HT-29 (cell line): ENCODE measurements around the gene IPO4. TPM values are rescaled to one million over a fixed set of nuclear protein-coding genes. Genes with fewer than 3 reads are reported as not detected.

Experiments
- DNase-seq: peaks from one replicate; pipeline ENCODE4 v3.0.0-alpha.2; 2015; ENCODE audit warnings: low spot score
- small RNA-seq: library from RNA; depleted of rRNA; stranded (forward); fragments of <200 nt; gene quantifications from one replicate; pipeline ENCODE3, GENCODE V24; 2014
- total RNA-seq: library from RNA; depleted of rRNA; stranded (reverse); fragments of >200 nt; shearing (Covaris generic); gene quantifications from 2 replicates; pipeline ENCODE4 v1.2.3, GENCODE V29; 2014; rRNA removed

IPO4 gene
- total RNA-seq, 1 experiment from 2014 or later = 110 TPM

DNA sequence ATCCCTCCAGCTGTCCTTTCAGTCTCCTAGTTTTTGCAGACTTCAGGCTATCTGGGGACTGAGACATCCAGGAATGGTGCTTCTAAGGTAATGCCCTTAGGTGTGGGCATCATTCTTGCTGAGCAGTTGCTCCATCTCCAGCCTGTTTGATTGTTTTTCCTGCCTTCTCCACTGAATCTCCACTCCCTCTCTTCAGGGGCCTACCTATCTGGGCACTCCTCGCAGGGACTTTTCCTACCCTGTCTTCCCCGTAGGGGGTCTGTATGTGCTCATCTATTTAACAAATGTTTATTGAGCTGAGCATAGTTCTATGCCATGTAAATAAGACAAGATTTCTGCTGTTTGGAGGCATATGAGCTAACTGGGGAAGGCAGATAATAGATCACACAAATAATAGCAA is 55.6 kb downstream of the IPO4 start:
- no peak for DNase-seq

DNA sequence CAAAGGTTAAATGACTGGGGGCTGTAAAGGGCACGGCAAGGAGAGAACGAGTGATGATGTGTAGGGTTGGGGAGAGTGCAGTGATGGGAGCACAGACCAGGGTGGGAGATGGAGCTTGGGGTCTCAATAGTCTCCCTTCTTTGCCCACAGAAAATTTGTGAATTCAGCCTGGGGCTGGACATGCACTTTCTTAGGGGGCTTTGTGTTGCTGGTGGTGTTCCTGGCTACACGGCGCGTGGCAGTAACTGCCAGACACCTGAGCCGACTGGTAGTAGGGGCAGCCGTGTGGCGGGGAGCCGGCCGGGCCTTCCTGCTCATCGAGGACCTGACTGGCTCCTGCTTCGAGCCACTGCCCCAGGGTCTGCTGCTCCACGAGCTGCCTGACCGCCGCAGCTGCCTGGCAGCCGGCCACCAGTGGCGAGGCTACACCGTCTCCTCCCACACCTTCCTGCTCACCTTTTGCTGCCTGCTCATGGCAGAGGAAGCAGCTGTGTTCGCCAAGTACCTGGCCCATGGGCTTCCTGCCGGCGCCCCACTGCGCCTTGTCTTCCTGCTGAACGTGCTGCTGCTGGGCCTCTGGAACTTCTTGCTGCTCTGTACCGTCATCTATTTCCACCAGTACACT is 56.4 kb downstream of the IPO4 start:
- DNase-seq = no peak

DNA sequence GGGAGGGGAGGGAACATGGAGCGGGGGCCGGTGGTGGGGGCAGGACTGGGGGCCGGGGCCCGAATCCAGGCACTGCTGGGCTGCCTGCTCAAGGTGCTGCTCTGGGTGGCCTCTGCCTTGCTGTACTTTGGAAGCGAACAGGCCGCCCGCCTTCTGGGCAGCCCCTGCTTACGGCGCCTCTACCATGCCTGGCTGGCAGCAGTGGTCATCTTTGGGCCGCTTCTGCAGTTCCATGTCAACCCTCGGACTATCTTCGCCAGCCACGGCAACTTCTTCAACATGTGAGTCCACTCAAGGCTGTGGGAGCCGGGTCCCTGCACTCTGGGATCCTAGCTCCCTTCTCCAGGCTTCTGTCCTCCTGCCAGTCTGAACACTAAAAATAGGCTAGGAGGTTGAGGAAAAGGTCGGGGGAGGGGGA is 57.1 kb downstream of the IPO4 start:
- DNase-seq = no peak

DNA sequence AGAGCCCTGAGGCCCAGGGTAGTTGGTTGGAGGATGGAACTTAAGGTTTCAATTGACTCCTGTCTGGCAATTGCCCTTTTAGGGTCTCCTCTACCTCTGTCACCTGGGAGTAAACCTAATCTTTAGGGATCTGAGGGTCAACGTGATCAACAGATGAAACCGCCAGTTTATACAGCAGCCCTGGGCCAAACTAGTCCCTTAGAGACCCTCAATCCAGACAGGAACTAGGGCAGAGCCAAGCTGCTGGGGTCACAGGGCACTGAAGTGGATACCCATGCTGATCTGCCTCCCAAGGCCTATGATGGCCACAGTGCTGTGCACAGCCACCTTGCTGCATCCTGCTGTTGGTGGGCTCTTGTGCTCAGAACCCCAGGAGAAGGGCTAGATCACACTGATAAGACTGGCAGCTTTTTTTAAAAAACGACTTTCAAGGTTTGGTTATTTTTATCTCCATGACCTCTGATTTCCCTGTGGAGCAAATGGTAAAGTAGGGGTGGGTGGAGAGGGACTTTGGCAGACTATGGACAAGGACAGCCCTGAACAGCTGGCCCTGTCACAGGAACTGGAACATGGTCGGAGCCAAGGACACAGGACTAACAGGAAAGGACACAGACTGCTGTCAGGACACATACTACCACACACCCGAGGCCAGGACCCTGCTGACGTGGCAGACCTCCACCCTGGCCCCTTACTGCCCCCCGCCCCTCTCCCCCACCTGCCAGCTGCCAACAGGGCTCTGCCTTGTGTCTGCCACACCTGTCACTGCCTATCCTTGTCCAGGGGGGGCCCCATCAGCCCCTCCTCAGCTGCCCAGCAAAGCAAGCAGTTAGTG is 57.7 kb downstream of the IPO4 start:
- DNase-seq = no peak

DNA sequence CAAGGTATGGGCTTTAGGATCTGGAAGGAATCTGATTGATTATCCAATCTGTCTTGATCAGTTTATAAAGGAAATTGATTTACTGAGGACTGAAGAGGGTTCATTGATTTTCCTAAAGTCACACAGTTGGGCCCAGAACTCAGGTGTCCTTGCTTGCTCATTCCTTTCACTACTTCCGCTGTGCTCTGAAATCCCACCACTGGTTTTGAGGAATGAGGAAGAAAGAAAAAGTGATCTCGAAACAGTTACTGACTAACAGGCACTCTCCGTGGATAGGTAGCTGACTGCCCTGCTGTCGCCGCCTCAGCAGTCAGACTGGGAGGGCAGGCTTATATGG is 58.3 kb downstream of the IPO4 start, which contains the start of gene FITM1:
Gene FITM1, plus strand, starts transcription at position 280 of the 337 bp plus-strand sequence. CDS start 905 bp downstream, outside the sequence.
- no peak for DNase-seq

Small RNAs within 50 kb of the gene (small RNA-seq; reads per million reads assigned to genes)
- gene AL136295.4 (not detected), gene CHMP4A (not detected), gene IPO4 (not detected), gene IRF9 (not detected), gene MDP1 (not detected), gene RNA5SP383 (26.2 reads per million, percentile 93 among the genes with 10 or more reads in this experiment)

Other genes starting within 250 kb of the IPO4 start
- gene DHRS4, start 235.0 kb downstream of the IPO4 start, total RNA-seq = 40.0 and 47.4 TPM in 2 replicates
- 29.2 and 35.7 TPM in 2 replicates for gene DHRS4L2, start 199.9 kb downstream of the IPO4 start, total RNA-seq
- gene CARMIL3, start 136.8 kb downstream of the IPO4 start, total RNA-seq = 1.1 TPM in 2 replicates
- not detected in 2 replicates for gene CPNE6, start 117.3 kb downstream of the IPO4 start, total RNA-seq
- gene PCK2, start 94.5 kb downstream of the IPO4 start, total RNA-seq = 30.5 and 36.1 TPM in 2 replicates
- gene DCAF11, start 74.0 kb downstream of the IPO4 start, total RNA-seq = 75.8 and 81.2 TPM in 2 replicates
- 4.5 and 6.5 TPM in 2 replicates for gene NRL, start 73.9 kb downstream of the IPO4 start, total RNA-seq
- 0.13 and 0.74 TPM in 2 replicates for gene FITM1, start 58.2 kb downstream of the IPO4 start, total RNA-seq
- gene PSME1, start 52.6 kb downstream of the IPO4 start, total RNA-seq = 164 and 172 TPM in 2 replicates
- gene EMC9, start 47.2 kb downstream of the IPO4 start, total RNA-seq = 52.4 and 63.9 TPM in 2 replicates
- gene PSME2, start 42.2 kb downstream of the IPO4 start, total RNA-seq = 175 and 210 TPM in 2 replicates
- gene RNF31, start 41.3 kb downstream of the IPO4 start, total RNA-seq = 62.3 and 67.8 TPM in 2 replicates
- 49.6 and 69.8 TPM in 2 replicates for gene IRF9, start 27.6 kb downstream of the IPO4 start, total RNA-seq
- 3.4 and 14.0 TPM in 2 replicates for gene REC8, start 16.7 kb downstream of the IPO4 start, total RNA-seq
- 41.4 and 44.4 TPM in 2 replicates for gene TM9SF1, start 6.6 kb upstream of the IPO4 start, total RNA-seq
- not detected in 2 replicates for gene TSSK4, start 16.9 kb upstream of the IPO4 start, total RNA-seq
- 18.8 and 26.4 TPM in 2 replicates for gene CHMP4A, start 24.7 kb upstream of the IPO4 start, total RNA-seq
- gene MDP1, start 27.2 kb upstream of the IPO4 start, total RNA-seq = 9.8 and 16.3 TPM in 2 replicates
- gene NEDD8, start 43.6 kb upstream of the IPO4 start, total RNA-seq = 104 and 143 TPM in 2 replicates
- 37.3 and 40.6 TPM in 2 replicates for gene GMPR2, start 44.1 kb upstream of the IPO4 start, total RNA-seq
- 29.1 and 35.9 TPM in 2 replicates for gene TINF2, start 53.8 kb upstream of the IPO4 start, total RNA-seq
- 2.2 and 2.8 TPM in 2 replicates for gene TGM1, start 74.4 kb upstream of the IPO4 start, total RNA-seq
- 32.1 and 34.4 TPM in 2 replicates for gene RABGGTA, start 82.8 kb upstream of the IPO4 start, total RNA-seq
- gene DHRS1, start 111.0 kb upstream of the IPO4 start, total RNA-seq = 19.7 and 20.1 TPM in 2 replicates
- 26.8 and 27.7 TPM in 2 replicates for gene NOP9, start 111.0 kb upstream of the IPO4 start, total RNA-seq
- 0.31 and 2.3 TPM in 2 replicates for gene CIDEB, start 119.2 kb upstream of the IPO4 start, total RNA-seq
- gene LTB4R2, start 121.3 kb upstream of the IPO4 start, total RNA-seq = 13.3 and 16.5 TPM in 2 replicates
- 9.8 and 10.6 TPM in 2 replicates for gene LTB4R, start 122.7 kb upstream of the IPO4 start, total RNA-seq
- gene ADCY4, start 146.3 kb upstream of the IPO4 start, total RNA-seq = 1.6 and 2.9 TPM in 2 replicates
- gene RIPK3, start 151.2 kb upstream of the IPO4 start, total RNA-seq = 20.7 and 24.9 TPM in 2 replicates
- 2.9 and 4.3 TPM in 2 replicates for gene NFATC4, start 179.4 kb upstream of the IPO4 start, total RNA-seq
- gene NYNRIN, start 210.2 kb upstream of the IPO4 start, total RNA-seq = 21.3 and 25.1 TPM in 2 replicates
- 0.70 and 2.5 TPM in 2 replicates for gene CBLN3, start 240.9 kb upstream of the IPO4 start, total RNA-seq
- 60.6 and 72.2 TPM in 2 replicates for gene KHNYN, start 241.1 kb upstream of the IPO4 start, total RNA-seq